CD4-positive, alpha-beta T cell treated with Interleukin-12 subunit alpha and Interleukin-12 subunit beta, for 1 hour (primary cell): ENCODE measurements around the gene MT4.
"Not testable (repeated sequence)": the region's sequence is repeated elsewhere in the genome, so short reads cannot be mapped to it uniquely, and the experiment has no call there.

Source experiments
- DNase-seq: peaks from one replicate; pipeline ENCODE4 v3.0.0-alpha.2; 2020

Gene MT4

DNA sequence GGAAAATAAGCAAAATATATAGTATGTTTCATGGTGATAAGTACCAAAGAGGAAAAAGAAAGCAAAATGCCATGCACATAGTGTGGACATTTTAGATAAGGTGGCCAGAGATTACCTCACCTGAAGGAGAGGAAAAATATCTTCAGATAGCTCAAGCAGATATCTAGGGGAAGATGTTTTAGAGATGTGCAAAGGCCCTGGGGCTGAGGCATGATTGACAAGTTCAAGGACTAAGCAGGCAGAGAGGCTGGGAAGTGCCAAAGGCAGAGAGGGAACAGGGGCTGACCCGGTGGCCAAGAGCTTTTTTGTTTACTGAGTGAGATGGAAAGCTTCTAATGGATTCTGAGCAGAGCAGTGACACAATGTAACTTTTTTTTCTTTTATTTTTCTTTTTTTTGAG is 4.4 kb upstream of the MT4 start:
- DNase-seq: no peak

DNA sequence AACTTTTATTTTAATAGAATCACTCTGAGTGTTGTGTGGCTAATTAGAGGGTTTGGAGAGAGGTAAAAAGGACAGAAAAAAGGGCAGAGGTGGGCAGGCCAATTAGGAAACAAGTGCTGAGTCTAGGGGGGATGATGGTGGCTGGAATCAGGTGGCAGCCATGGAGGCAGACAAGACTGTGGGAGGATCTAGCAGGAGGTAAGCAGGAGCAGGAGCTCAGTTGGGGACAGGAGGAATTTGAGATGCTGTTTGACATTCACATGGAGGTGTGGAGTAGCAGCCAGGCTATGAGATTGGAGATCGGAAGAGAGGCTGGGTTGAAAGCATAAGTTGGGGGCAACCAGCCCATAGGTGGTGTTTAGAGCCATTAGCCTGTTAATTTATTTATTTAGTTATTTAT is 3.7 kb upstream of the MT4 start:
- DNase-seq: no peak

DNA sequence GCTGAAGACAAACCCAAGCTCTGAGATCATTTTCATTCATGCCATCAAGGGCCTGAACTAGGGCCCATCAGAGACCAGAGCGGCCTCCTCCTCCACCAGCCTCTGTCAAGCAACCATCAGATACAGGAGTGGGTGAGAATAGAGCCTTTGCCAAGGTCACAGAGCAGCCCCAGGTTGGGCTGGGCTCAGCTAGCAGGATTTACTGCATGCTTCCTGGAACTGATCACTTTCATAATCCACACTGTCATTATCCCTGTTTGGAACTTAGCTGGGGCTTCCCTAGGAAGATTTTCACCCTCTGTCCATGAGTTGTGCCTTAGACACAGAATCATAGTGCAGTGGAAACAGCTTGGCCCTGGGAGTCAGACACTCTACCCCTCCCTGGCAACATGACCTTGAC is 5.1 kb downstream of the MT4 start:
- no peak for DNase-seq

DNA sequence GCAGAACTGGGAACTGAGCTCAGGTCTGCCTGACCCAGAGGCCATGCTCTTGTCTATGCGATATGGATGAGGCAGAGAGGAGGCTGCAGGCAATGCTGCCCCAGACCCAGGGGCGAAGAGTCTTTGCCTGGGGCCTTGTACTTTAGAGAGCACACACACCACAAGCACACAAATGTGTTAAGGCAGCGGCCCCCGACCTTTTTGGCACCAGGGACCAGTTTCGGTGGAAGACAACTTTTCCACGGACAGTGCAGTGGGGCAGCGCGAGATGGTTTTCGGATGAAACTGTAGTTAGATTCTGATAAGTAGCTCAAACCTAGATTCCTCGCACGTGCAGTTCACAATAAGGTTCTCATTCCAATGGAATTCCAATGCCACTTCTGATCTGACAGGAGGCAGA is 6.7 kb downstream of the MT4 start:
- DNase-seq: no peak

DNA sequence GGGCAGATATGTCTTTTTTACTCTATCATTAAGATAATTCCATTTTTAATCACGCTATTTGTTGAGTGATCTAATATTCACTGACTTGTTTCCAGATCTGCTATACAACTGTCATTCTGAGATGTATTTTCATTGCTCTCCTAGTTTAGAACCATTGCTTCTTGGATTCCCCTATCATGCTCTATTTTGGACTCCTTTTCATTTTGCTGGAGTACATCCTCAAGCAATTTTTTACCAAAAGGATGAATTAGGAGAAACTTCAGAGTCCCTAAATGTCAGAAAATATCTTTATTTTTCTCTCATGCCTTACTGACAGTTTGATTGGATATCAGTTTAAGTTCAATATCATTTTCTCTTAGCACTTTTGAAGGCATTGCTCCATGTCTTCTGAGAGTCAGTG is 9.8 kb downstream of the MT4 start:
- DNase-seq: no peak

DNA sequence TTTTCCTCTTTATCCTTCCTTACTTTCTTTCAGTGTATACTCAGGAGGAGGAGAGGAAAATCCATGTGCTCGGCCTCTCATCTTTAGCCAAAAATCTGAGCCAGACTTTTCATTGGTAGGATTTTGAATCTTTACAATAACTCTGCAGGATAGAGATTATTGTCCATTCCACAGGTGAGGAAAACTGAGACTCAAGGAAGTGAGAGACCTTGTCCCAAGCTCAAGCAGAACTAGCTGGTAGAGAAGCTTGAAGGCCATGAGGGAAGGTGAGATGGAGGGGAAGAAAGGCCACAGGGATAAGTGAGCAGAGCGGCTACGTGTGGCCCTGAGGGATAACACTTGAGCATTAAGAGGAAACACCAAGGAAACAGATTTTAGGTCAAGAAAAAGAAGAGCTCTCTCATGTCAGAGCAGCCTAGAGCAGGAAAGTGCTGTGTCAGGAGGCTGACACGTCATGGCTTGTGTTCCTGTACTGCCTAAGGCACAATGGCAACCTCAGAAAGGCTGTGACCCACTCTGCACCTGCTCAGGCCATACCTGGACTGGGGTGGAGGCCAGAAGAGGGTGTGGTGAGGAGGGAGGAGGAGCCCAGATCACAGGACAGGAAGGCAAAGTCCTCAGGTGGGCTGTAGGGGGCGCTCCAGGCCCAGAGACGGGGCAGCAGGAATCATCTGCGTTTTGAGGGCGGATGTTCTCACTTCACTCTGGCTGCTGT is 11.9 kb downstream of the MT4 start:
- DNase-seq: peak; percentile 89

DNA sequence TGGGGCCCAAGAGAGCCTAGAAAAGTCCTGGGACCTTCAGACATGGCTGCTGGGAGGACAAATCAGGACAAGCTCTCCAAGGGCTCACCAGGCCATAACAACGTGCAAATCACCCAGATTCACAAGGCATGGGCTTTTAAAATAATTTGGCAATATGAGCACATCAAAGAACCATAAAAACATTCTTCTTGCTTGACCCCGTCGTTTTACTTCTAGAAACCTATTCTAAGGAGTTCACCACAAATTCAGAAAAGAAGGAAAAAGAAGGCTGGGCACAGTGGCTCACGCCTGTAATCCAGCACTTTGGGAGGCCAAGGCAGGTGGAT is 12.4 kb downstream of the MT4 start:
- no peak for DNase-seq

DNA sequence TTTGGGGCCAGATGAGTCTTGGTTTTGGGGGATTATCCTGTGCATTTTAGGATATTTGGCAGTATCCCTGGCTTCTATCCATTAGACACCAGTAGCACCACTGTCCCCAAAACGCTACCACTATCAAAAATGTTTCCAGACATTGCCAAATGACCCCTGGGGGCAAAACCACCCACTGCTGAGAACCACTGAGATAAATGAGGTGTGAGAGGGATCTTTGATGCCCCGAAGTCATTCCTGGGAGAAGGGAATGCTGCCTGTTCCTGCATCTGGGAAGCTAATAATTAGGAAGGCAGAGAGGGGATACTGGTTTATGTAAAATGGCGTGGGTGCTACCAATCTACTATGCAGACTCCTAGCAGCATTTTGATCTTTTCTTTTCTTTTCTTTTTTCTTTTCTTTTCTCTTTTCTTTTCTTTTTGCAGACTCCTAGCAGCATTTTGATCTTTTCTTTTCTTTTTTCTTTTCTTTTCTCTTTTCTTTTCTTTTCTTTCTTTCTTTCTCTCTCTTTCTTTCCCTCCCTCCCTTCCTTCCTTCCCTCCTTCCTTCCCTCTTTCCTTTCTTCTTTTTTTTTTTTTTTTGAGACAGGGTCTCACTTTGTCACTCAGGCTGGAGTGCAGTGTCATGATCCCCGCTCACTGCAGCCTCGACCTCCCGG is 15.6 kb downstream of the MT4 start:
- no peak for DNase-seq

DNA sequence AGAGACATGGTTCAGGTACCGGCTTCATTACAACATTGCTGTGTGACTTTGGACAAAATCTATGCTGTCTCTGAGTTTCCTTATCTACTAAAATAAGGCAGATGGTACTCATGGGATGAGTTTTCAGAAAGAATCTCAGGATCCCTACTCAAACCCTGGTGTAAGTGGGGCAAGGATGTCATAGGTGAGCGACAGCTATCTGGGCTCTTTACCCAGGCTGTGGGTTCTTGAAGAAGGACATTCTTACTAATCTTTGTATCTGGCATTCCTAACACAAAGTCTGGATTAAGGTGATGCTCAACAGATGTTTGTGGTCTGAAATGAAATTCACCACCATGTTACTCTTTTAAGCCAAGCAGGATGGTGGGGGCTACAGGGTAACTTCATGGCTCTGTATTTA is 18.0 kb downstream of the MT4 start:
- not testable (repeated sequence) for DNase-seq

DNA sequence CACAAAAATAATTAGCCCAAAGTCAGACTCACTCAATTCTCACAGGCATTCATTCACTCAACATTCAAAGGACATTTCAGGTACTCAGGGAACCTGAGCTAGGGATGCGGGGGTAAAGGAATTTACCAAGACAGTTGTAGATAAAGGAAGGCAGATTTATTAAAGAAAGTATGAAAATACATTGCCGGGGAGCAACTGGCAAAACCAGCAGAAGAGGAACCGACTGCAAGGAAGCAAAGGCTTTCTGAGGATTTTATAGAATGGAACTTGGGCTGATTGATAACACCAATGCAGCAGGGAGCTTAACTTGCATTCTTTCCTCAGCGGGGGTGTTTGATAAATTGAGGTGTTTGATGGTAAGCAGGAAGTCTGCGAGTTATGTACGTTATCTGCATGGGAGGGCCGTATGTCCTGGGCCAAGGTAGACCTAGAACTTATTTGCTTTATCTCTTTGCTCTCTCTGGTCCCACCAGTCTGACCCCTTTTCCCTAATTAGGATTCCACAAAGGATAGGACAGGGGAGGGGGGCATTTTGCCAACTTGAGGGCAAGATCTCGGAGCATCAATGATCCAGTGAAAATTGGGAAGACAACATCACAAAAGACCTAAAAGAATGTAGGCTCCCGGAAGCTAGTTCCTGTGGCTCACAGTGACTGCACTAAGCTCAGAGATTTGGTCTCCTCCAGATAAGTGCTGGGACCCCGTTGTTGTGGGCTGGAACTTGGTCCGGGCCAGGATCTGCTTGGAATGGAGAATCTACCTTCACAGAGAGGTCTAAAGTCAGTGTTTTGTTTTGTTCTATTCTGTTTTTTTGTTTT is 18.7 kb downstream of the MT4 start:
- no peak for DNase-seq

DNA sequence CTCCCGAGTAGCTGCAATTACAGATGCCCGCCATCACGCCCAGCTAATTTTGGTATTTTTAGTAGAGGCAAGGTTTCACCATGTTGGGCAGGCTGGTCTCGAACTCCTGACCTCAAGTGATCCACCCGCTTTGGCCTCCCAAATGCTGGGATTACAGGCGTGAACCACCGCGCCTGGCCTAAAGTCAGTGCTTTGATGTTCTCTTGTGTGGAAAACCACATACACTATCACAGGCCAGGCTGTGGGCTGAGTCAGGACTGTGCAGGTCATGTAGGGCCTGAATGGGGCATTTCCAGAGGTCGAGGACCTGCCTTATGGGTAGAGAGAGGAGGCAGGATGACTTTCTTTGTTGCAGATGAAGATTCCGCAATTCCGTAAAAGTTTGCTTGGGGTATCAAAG is 19.4 kb downstream of the MT4 start:
- no peak for DNase-seq

DNA sequence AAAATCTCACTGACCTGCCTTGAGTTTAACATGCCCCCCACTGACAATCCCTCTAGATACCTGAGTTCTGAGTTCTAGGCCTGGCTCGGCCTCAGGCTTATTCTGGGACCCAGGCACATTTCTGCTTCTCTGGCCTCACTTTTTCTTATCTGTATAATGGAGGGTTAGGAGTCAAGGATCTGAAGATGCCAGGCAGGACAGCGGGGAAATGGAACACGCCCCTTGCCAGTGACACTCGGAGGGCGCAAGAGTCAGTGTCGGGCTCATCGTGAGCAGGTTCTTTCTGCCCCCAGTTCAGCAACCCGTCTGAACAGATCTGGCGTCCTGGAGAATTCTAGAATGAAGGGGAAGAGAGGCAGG is 23.9 kb downstream of the MT4 start:
- no peak for DNase-seq

DNA sequence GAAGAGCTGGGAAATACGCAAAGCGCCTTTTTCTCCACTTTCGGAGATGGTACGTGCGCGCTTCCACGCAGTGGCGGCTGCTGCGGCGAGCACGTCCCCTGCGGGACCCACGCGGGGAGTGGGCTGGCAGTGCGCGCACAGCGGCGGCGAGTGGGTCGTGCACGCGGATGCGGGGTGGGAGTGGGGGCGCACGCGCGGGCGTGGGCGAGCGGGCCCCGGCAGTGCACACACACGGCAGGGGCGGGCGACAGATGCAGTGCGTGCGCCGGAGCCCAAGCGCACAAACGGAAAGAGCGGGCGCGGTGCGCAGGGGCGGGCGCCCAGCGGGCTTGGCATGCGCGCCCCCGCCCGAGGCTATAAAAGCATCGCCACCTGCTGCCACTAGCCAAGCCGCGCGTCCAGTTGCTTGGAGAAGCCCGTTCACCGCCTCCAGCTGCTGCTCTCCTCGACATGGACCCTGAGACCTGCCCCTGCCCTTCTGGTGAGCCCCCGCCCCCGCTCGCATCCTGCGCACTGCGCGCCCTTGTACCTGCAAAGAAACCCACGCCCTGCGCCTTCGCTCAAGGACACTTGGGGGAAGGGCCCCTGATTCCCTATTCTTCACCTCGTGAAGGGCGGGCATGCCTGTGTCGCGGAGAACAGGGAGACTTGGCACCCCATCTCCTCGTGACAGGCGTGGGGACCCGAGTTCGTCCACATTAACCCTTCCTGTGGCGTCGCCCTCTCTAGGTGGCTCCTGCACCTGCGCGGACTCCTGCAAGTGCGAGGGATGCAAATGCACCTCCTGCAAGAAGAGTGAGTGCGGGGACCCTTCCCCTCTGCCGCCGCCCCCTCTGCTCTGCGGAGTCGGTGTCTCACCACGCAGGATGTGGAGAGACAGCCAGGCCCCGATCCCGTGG is 24.5 kb downstream of the MT4 start, which contains the start of gene MT3:
TSS of gene MT3 (plus strand) at position 388 of the 899 bp plus-strand sequence. CDS start at position 451, 63 bp downstream.
- no peak for DNase-seq

DNA sequence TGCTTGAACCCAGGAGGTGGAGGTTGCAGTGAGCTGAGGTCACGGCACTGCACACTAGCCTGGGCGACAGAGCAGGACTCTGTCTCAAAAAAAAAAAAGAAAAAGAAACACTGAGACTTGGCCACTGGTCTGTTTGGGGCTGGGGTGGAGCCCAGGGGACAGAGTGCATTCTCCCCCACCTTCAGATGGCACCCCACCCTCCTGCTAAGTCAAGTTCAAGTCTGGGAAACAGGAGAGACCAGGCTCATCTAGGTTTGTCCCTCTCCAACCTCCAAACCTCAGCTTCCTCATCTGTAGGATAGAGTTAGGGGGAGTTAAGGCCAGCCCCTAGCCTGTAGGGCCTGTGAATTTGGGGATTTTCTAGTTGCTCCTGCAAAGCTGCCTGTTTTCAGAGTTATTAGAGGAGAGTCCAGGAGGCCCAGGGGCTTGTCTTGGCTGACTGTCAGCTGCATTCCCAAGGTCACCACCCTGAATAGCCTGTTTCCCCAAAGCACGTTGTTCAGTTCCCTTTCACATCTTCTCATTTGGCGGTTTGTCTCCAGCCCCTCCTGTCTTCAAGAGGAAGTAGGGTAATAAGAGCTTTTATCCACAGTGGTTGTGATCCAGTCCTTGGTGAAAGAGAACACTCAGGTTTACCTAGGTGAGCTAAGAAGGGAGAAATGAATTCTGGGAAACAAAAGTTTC is 26.6 kb downstream of the MT4 start:
- DNase-seq: no peak

DNA sequence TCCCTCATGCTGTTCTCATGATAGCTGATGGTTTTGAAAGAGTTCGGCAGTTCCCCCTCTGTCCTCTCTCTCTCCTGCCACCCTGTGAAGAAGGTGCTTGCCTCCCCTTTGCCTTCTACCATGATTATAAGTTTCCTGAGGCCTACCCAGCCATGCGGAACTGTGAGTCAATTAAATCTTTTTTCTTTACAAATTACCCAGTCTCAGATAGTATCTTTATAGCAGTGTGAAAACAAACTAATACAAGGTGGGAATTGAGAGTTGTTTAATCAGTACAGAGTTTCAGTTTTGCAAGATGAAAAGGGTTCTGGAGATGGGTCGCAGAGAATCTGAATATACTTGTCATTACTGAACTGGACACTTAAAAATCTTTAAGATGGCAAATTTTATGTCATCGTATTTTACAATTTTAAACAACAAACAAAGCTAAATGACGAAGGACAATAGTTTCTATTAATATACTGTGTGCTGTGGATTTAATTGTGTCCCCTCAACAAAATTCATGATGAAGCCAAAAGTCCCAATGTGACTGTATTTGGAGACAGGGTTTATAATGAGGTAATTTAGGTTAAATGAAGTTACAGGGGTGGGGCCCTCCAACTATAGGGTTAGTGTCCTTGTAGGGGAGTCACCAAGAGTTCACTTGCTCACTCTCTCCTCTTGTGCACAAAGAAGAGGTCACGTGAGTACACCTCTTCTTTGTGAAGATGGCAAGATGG is 28.9 kb downstream of the MT4 start:
- no peak for DNase-seq

DNA sequence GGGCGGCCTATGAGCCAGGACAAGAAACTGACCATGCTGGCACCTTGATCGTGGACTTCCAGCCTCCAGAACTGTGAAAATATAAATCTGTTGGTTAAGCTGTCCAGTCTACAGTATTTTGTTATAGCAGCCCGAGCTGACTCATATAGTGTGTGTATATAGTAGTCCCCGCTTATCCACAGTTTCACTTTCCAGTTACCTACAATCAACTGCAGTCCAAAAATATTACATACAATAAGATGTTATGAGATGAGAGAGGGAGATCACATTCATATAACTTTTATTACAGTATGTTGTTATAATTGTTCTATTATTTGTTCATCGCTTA is 29.4 kb downstream of the MT4 start:
- DNase-seq: no peak

DNA sequence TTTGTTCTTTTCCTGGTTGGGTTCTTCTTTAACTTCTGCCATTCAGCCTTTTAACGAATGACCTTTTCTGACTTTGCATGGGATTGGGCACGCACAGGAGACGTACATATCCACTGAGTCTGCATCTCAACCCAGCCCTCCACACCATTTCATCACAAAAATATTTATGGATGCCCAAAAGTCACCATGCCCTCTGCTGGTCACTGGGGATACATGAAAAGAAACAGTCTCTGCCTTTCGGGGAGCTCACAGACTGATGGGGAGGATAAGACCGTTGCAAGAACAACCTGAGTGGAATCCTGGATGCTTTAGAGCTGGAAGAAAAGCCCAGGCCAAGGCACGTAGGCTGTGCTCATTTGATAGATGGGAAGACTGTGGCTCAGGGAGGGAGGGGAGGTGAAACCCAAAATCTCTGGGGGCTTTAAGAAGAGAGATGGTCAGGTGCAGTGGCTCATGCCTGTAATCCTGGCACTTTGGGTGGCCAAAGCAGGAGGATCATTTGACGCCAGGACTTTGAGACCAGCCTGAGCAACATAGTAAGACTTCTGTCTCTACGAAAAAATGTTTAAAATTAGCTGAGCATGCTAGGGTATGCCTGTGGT is 35.6 kb downstream of the MT4 start:
- DNase-seq: peak; percentile 54

DNA sequence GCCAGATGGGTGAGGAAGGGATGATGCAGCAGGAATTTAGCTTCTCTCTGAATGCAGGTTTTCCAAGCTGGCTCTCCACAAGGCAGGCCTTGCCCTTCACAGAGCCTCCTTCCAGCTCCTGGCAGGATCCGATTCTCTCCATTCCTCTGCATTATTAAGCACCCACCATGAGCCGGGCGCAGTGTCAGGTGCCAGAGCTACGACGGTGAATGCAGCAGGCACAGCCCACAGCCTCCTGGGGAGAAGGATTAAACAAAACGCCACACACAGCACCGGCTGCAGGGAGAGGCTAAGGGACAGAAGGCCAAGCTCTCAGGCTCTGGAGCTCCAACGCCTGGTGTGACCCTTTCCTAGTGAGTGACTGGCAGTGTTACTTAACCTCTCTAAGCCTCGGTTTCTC is 36.5 kb downstream of the MT4 start:
- DNase-seq: no peak

DNA sequence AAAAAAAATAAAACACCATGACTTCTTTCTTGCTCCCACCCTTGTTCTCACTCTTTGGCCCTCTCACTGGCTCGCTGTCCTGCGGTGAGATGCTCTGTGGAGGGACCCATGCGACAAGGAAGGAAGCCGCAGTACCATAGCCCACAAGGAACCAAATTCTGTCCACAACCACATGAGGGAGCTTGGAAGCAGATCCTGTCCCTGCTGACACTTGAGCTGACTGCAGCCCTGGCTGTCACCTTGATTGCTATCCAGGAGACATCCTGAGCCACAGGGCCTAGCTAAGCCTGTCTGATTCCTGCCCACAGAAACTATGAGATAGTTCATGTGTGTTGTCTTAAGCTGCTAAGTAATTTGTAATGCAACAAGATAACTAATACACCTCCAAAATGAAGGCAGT is 38.7 kb downstream of the MT4 start:
- no peak for DNase-seq

DNA sequence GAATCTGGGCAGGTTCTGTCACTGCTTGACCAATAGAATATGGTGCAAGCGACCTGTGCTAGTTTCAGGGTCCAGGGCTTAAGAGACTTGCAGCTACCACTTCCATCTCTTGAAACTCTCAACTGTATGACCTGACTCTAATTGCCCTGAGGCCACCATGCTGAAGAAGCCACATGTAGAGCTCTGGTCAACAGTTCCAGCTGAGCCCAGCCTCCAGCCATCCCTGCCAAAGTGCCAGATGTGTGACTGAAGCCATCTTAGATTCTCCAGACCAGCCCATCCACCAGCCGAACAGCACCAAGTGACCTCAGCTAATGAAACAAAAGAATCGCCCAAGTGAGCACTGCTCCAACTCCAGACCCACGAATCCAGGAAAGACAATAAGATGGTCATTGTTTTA is 40.1 kb downstream of the MT4 start:
- DNase-seq: no peak

DNA sequence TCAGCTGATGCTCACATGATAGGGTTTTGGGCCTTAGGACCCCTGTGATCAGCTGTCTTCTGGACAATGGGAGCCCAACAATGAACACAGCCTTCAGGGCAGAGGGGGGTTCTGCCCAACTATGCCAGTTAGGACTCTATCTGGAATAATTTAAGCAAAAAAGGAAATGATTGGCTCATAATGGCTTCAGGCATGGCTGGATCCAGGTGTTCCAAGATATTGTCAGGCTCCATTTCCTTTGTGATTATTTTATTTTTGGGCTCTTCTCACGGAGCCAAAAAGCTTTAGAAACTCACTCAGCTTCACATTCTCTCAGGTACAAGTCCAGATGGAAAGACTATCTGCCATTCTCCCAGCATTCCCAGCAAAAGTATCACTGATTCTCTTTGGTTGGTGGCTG is 40.6 kb downstream of the MT4 start:
- DNase-seq: no peak

DNA sequence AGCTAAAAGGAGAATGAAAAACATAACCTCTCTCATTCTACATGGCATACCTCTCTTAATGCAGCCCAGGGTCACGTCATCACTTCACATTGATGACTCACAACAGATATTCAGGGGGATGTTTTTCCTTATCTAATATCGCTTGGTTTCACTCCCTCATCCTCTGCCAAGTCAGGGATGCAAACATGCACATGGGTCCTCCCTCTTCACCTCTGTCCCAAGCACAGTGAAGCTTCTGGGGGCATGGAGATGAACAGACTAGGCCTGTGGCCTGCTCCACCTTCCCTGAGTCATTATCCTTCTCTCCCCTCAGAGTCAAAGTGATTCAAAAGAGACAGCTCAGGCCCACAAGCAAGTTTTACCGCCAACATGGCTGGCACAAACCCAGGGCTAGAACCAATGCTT is 41.2 kb downstream of the MT4 start:
- DNase-seq: no peak
